Trophoblast cell (in vitro differentiated cells and primary cell): ENCODE measurements around the gene VPS26C.

Experiments
- DNase-seq, 2 donors: peaks; one replicate each; pipeline ENCODE4 v3.0.0-alpha.2; 2016
- H2AFZ ChIP-seq: 2 replicates; pipeline ENCODE4 v1.6.1; 2013; ENCODE audit warnings: low read length, moderate library complexity, mild to moderate bottlenecking; ENCODE audit not compliant: insufficient read depth, poor library complexity
- H2AK5ac ChIP-seq: 2 replicates; pipeline ENCODE4 v1.6.1; 2013; ENCODE audit warnings: mild to moderate bottlenecking, low read length
- H2BK120ac ChIP-seq: 2 replicates; pipeline ENCODE4 v1.6.1; 2013; ENCODE audit warnings: low read length, mild to moderate bottlenecking, moderate library complexity; ENCODE audit not compliant: insufficient read depth, poor library complexity
- H2BK12ac ChIP-seq: 2 replicates; pipeline ENCODE4 v1.6.1; 2013; ENCODE audit warnings: mild to moderate bottlenecking, low read length, moderate library complexity
- H2BK5ac ChIP-seq: 2 replicates; pipeline ENCODE4 v1.6.1; 2013; ENCODE audit warnings: low read length, low read depth, moderate library complexity, mild to moderate bottlenecking; ENCODE audit not compliant: poor library complexity
- H3K14ac ChIP-seq: 2 replicates; pipeline ENCODE4 v1.6.1; 2013; ENCODE audit warnings: mild to moderate bottlenecking, low read length
- H3K18ac ChIP-seq: 2 replicates; pipeline ENCODE4 v1.6.1; 2013; ENCODE audit warnings: mild to moderate bottlenecking, low read length
- H3K23ac ChIP-seq: 2 replicates; pipeline ENCODE4 v1.6.1; 2013; ENCODE audit warnings: low read length
- H3K27ac ChIP-seq: 2 replicates; pipeline ENCODE4 v1.5.1; 2013; ENCODE audit warnings: low read depth, mild to moderate bottlenecking, inconsistent platforms, low read length, moderate library complexity
- H3K27me3 ChIP-seq: 2 replicates; pipeline ENCODE4 v1.6.1; 2013; ENCODE audit warnings: inconsistent platforms, mild to moderate bottlenecking, low read length, moderate library complexity; ENCODE audit not compliant: insufficient read depth
- H3K36me3 ChIP-seq, 2 experiments: 1 replicate in 1 of 2; 2 replicates in 1 of 2; pipeline ENCODE4 v1.6.1; 2013; ENCODE audit warnings: low read length in 2 of 2, mild to moderate bottlenecking in 2 of 2, moderate library complexity in 1 of 2; ENCODE audit not compliant: insufficient read depth in 2 of 2, control insufficient read depth in 1 of 2
- H3K4ac ChIP-seq: 2 replicates; pipeline ENCODE4 v1.6.1; 2013; ENCODE audit warnings: low read depth, mild to moderate bottlenecking, low read length, moderate library complexity
- H3K4me1 ChIP-seq, 2 experiments: 1 replicate in 1 of 2; 2 replicates in 1 of 2; pipeline ENCODE4 v1.6.1; 2013; ENCODE audit warnings: low read length in 2 of 2, mild to moderate bottlenecking in 2 of 2, moderate library complexity in 1 of 2; ENCODE audit not compliant: insufficient read depth in 2 of 2, control insufficient read depth in 1 of 2
- H3K4me2 ChIP-seq: 2 replicates; pipeline ENCODE4 v1.6.1; 2013; ENCODE audit warnings: inconsistent platforms, mild to moderate bottlenecking, low read length, moderate library complexity
- H3K4me3 ChIP-seq: 2 replicates; pipeline ENCODE4 v1.5.1; 2013; ENCODE audit warnings: mild to moderate bottlenecking, low read depth, low read length, inconsistent platforms
- H3K79me1 ChIP-seq: one replicate; pipeline ENCODE4 v1.6.1; 2013; ENCODE audit warnings: low read length
- H3K79me2 ChIP-seq: 2 replicates; pipeline ENCODE4 v1.6.1; 2013; ENCODE audit warnings: low read length, mild to moderate bottlenecking; ENCODE audit not compliant: control insufficient read depth, insufficient read depth, poor library complexity
- H3K9ac ChIP-seq: 2 replicates; pipeline ENCODE4 v1.6.1; 2013; ENCODE audit warnings: mild to moderate bottlenecking, low read length
- H3K9me3 ChIP-seq: 2 replicates; pipeline ENCODE4 v1.6.1; 2013; ENCODE audit warnings: low read depth, mild to moderate bottlenecking, control low read depth, inconsistent platforms, low read length; ENCODE audit not compliant: insufficient read depth
- H4K12ac ChIP-seq: 2 replicates; pipeline ENCODE4 v1.6.1; 2013; ENCODE audit warnings: low read depth, mild to moderate bottlenecking, low read length, moderate library complexity
- H4K8ac ChIP-seq: 2 replicates; pipeline ENCODE4 v1.6.1; 2013; ENCODE audit warnings: low read depth, mild to moderate bottlenecking, low read length, moderate library complexity
- H4K91ac ChIP-seq: one replicate; pipeline ENCODE4 v1.6.1; 2013; ENCODE audit warnings: low read depth, mild to moderate bottlenecking, low read length, moderate library complexity
- WGBS: extraction: QIAGEN DNeasy Blood & Tissue Kit; methylation state at CpG from one replicate; pipeline ENCODE4 v1.1.7; 2013; ENCODE audit warnings: missing lambda C conversion rate; ENCODE audit not compliant: insufficient read length, insufficient coverage; ENCODE audit errors: extremely low coverage; 5-methylcytosine and 5-hydroxymethylcytosine counted together

The VPS26C gene

GRCh38 chr21:37195610-37196009 is 71.5 kb downstream of the VPS26C start:
- no peak overlapping the region for H3K4me3 ChIP-seq
- no peaks in the 10 kb centered on the region for H3K79me2 ChIP-seq
- no peak overlapping the region for H2AFZ ChIP-seq
- no peak overlapping the region for H4K12ac ChIP-seq
- H2BK120ac ChIP-seq, result no peak overlapping the region
- H3K23ac ChIP-seq, result no peak overlapping the region
- H3K79me1 ChIP-seq, result no peaks in the 10 kb centered on the region
- no peak overlapping the region for H3K27ac ChIP-seq
- H3K14ac ChIP-seq, result no peak overlapping the region
- peaks cover 39 to 58% of the 10 kb centered on the region in 2 experiments for H3K36me3 ChIP-seq
- no peak overlapping the region for H3K18ac ChIP-seq
- H3K4ac ChIP-seq, result no peak overlapping the region
- no peak overlapping the region for H3K9ac ChIP-seq
- no peak overlapping the region for H3K4me2 ChIP-seq
- H2BK12ac ChIP-seq, result no peak overlapping the region
- H4K8ac ChIP-seq, result no peak overlapping the region
- no peaks in the 10 kb centered on the region for H3K27me3 ChIP-seq
- no peaks in the 10 kb centered on the region for H3K9me3 ChIP-seq
- no CpG with 5 or more reads among the region's 15 CpGs for WGBS
- no peak overlapping the region for H4K91ac ChIP-seq
- no peak for DNase-seq
- no peaks in the 10 kb centered on the region for H3K4me1 ChIP-seq
- no peak overlapping the region for H2BK5ac ChIP-seq
- H2AK5ac ChIP-seq, result no peak overlapping the region

- no peak overlapping the region for H2AFZ ChIP-seq
- no peak overlapping the region for H2BK120ac ChIP-seq
- H4K91ac ChIP-seq, result no peak overlapping the region
- no peak overlapping the region for H3K23ac ChIP-seq
- no peak overlapping the region for H2BK5ac ChIP-seq
- H3K79me1 ChIP-seq, result no peaks in the 10 kb centered on the region
- DNase-seq, result no peak
- H2AK5ac ChIP-seq, result no peak overlapping the region
- no peak overlapping the region for H3K4me3 ChIP-seq
- H3K36me3 ChIP-seq, result peaks cover 37 to 56% of the 10 kb centered on the region in 2 experiments
- no peak overlapping the region for H2BK12ac ChIP-seq
- no peak overlapping the region for H3K4me2 ChIP-seq
- H3K79me2 ChIP-seq, result no peaks in the 10 kb centered on the region
- no peak overlapping the region for H3K27ac ChIP-seq
- H3K27me3 ChIP-seq, result no peaks in the 10 kb centered on the region
- H4K12ac ChIP-seq, result no peak overlapping the region
- H3K9ac ChIP-seq, result no peak overlapping the region
- H3K9me3 ChIP-seq, result no peaks in the 10 kb centered on the region
- H3K4me1 ChIP-seq, result no peaks in the 10 kb centered on the region
- H3K4ac ChIP-seq, result no peak overlapping the region
- H4K8ac ChIP-seq, result no peak overlapping the region
- no peak overlapping the region for H3K14ac ChIP-seq
- no CpG with 5 or more reads among the region's 3 CpGs for WGBS
- H3K18ac ChIP-seq, result no peak overlapping the region
These were observed 72.1 kb downstream of the VPS26C start for GRCh38 chr21:37195059-37195458.

- Histone ChIP-seq H4K12ac (no peak overlapping the region), H2BK120ac (no peak overlapping the region), H3K9me3 (no peaks in the 10 kb centered on the region), H3K27ac (no peak overlapping the region), H2AFZ (no peak overlapping the region), H3K9ac (no peak overlapping the region), H3K4ac (no peak overlapping the region), H4K91ac (no peak overlapping the region), H3K23ac (no peak overlapping the region), H3K36me3 (peaks cover 36 to 55% of the 10 kb centered on the region in 2 experiments), H3K4me2 (no peak overlapping the region), H3K4me1 (no peaks in the 10 kb centered on the region), H3K27me3 (no peaks in the 10 kb centered on the region), H3K18ac (no peak overlapping the region), H2BK5ac (no peak overlapping the region), H3K79me1 (no peaks in the 10 kb centered on the region), H2BK12ac (no peak overlapping the region), H3K79me2 (no peaks in the 10 kb centered on the region), H3K4me3 (no peak overlapping the region), H4K8ac (no peak overlapping the region), H3K14ac (no peak overlapping the region), H2AK5ac (no peak overlapping the region)
- WGBS, result no CpG with 5 or more reads among the region's 6 CpGs
- no peak for DNase-seq
These were observed 73.5 kb downstream of the VPS26C start for GRCh38 chr21:37193676-37194075.

- no peak overlapping the region for H4K12ac ChIP-seq
- H2AK5ac ChIP-seq, result no peak overlapping the region
- H2AFZ ChIP-seq, result no peak overlapping the region
- H3K4me1 ChIP-seq, result no peaks in the 10 kb centered on the region
- H3K23ac ChIP-seq, result no peak overlapping the region
- H4K91ac ChIP-seq, result no peak overlapping the region
- H3K4me2 ChIP-seq, result no peak overlapping the region
- WGBS, result no CpG with 5 or more reads among the region's 4 CpGs
- H3K27me3 ChIP-seq, result no peaks in the 10 kb centered on the region
- H3K18ac ChIP-seq, result no peak overlapping the region
- H2BK120ac ChIP-seq, result no peak overlapping the region
- DNase-seq, result no peak
- no peak overlapping the region for H4K8ac ChIP-seq
- H3K36me3 ChIP-seq, result peaks cover 35 to 54% of the 10 kb centered on the region in 2 experiments
- H3K79me2 ChIP-seq, result no peaks in the 10 kb centered on the region
- no peak overlapping the region for H3K4ac ChIP-seq
- no peak overlapping the region for H3K4me3 ChIP-seq
- no peaks in the 10 kb centered on the region for H3K79me1 ChIP-seq
- no peak overlapping the region for H3K9ac ChIP-seq
- no peaks in the 10 kb centered on the region for H3K9me3 ChIP-seq
- H3K14ac ChIP-seq, result no peak overlapping the region
- no peak overlapping the region for H2BK5ac ChIP-seq
- no peak overlapping the region for H2BK12ac ChIP-seq
- H3K27ac ChIP-seq, result no peak overlapping the region
These were observed 74.1 kb downstream of the VPS26C start for GRCh38 chr21:37193006-37193405.
